GM23248 (cell line): ENCODE measurements around the gene COX8A.

Source experiments
- EZH2 ChIP-seq: fragments of 200-600 bp; sonication (generic); IDR thresholded peaks from 2 replicates; pipeline ENCODE4 v1.6.1; 2018; ENCODE audit warnings: antibody characterized with exemption, mild to moderate bottlenecking; ENCODE audit not compliant: insufficient read depth, poor library complexity, severe bottlenecking
- EZH2phosphoT487 ChIP-seq: fragments of 200-600 bp; sonication (generic); IDR thresholded peaks from 2 replicates; pipeline ENCODE4 v1.6.1; 2018; ENCODE audit warnings: antibody characterized with exemption, moderate library complexity, mild to moderate bottlenecking, low read depth; ENCODE audit not compliant: insufficient read depth

DNA sequence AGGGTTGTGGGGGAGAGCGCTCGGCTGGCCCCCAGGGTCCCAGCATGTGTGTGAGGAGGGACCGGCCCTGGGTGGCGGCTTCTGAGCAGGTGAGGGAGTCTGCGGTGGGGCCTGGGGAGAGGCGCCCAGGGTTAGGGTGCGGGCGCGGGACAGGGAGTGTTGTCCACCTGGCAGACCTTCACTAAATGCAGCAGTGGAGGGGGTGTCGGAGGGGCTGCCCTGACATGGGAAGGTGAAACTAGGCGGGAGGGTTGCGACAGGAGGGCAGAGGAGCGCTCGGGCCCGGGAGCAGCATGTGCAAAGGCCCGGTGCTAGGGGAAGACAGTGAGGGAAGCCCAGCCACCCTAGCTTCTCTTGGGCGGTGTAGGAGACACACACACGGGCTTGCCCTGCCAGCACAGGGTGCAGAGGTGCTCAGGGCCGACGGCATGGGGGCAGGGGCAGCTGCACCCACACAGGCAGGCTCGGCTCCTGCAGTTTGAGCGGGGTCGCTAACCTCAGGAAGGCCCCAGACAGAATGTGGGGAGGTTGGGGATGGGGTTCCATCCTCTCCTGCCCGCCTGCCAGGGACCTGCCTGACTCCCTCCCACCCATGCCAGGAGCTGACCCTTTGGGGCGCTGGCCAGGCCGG lies 34.0 kb downstream of the COX8A start:
- no peak for TF ChIP-seq EZH2
- TF ChIP-seq EZH2phosphoT487 = no peak
